Transverse colon (tissue), 4 donors: Measurements from ENCODE around the gene GNA15. TPM values are rescaled to one million over a fixed set of nuclear protein-coding genes. Genes with fewer than 3 reads are reported as not detected.

ENCODE experiments used
- DNase-seq: peaks from one replicate; pipeline ENCODE4 v3.0.0-alpha.2; 2019
- H3K27ac ChIP-seq, 4 donors: fragments of 200-600 bp; sonication (generic); 2 replicates each; pipeline ENCODE4 v1.5.1; 2016 to 2018; ENCODE audit warnings: inconsistent platforms in 4 of 4
- H3K27me3 ChIP-seq: fragments of 200-600 bp; sonication (generic); 2 replicates; pipeline ENCODE4 v1.5.1; 2017; ENCODE audit warnings: inconsistent platforms
- H3K36me3 ChIP-seq, 4 donors: fragments of 200-600 bp; sonication (generic); 2 replicates each; pipeline ENCODE4 v1.5.1; 2017 to 2019; ENCODE audit warnings: inconsistent platforms in 4 of 4
- H3K4me1 ChIP-seq, 4 donors: fragments of 200-600 bp; sonication (generic); 2 replicates each; pipeline ENCODE4 v1.5.1; 2017 to 2020; ENCODE audit warnings: inconsistent platforms in 4 of 4
- H3K4me3 ChIP-seq, 4 donors: fragments of 200-600 bp; sonication (generic); 1 replicate in 1 of 4; 2 replicates in 3 of 4; pipeline versions ENCODE4 v1.5.1 to v1.6.1; 2017 to 2019; ENCODE audit warnings: inconsistent platforms in 4 of 4
- H3K9me3 ChIP-seq, 2 donors: fragments of 200-600 bp; sonication (generic); 2 replicates each; pipeline ENCODE4 v1.5.1; 2017 to 2019; ENCODE audit warnings: inconsistent platforms in 2 of 2
- CTCF ChIP-seq, 5 experiments: fragments of 200-600 bp in 3 of 5; fragments of 450-650 bp in 2 of 5; sonication (generic) in 3 of 5; IDR thresholded peaks; 1 replicate in 2 of 5; 2 replicates in 3 of 5; pipeline ENCODE4 v1.5.1; 2016 to 2017; ENCODE audit warnings: antibody characterized with exemption in 5 of 5, inconsistent platforms in 3 of 5, mild to moderate bottlenecking in 2 of 5, moderate library complexity in 1 of 5
- EP300 ChIP-seq: sonication (generic); formaldehyde crosslinking; IDR thresholded peaks from one replicate; pipeline ENCODE4 v1.6.1; 2017; ENCODE audit warnings: antibody characterized with exemption, low read depth
- POLR2A ChIP-seq: fragments of 450-650 bp; IDR thresholded peaks from one replicate; pipeline ENCODE4 v1.6.1; 2016; ENCODE audit warnings: antibody characterized with exemption, mild to moderate bottlenecking, moderate library complexity
- POLR2AphosphoS5 ChIP-seq, 3 donors: sonication (generic); formaldehyde crosslinking; IDR thresholded peaks; one replicate each; pipeline ENCODE4 v1.6.1; 2016; ENCODE audit warnings: antibody characterized with exemption in 3 of 3
- WGBS, 2 donors: methylation state at CpG; one replicate each; pipeline ENCODE4 v1.1.5; 2018; ENCODE audit warnings: low coverage in 1 of 2; 5-methylcytosine and 5-hydroxymethylcytosine counted together
- in situ Hi-C, 4 donors: fragments of 200-750 bp; cut with MboI; loops; one replicate each; pipeline versions ENCODE4 v1.15.0 to v1.15.1; 2017; ENCODE audit warnings: low sequenced_read_pairs in 3 of 4, low pct_ligation_motif_present in 1 of 4, low pct_unique_long_range_greater_than_20kb in 1 of 4
- intact Hi-C: fragments of 100-400 bp; cut with DNase I; formaldehyde crosslinking; loops from one replicate; pipeline ENCODE4 v1.15.1; 2023; ENCODE audit warnings: low total_unique reads
- total RNA-seq, 4 donors: library from RNA; depleted of rRNA; stranded (reverse); fragments of >200 nt; gene quantifications; one replicate each; pipeline ENCODE4 v1.1.0, GENCODE V29; 2016

The GNA15 gene
- total RNA-seq, 4 donors from 2014 or later: 1.9 to 2.2 TPM; not detected in 2

- H3K36me3 ChIP-seq: peaks cover 0 to 10% (median 0%) of the 10 kb centered on the region in 4 donors
- TF ChIP-seq POLR2AphosphoS5 (IDR thresholded peaks at IDR 0.05): no peak
- no peak for TF ChIP-seq EP300
- no peak for TF ChIP-seq CTCF (IDR thresholded peaks at IDR 0.05)
- no peak for TF ChIP-seq POLR2A
- H3K27ac ChIP-seq: no peak overlapping the region
- intact Hi-C loops (no loop called here), in situ Hi-C loops (no loop called here)
- peaks cover 0 to 2% (median under 1%) of the 10 kb centered on the region in 4 donors for H3K4me1 ChIP-seq
- H3K9me3 ChIP-seq: no peaks in the 10 kb centered on the region
- DNase-seq: no peak
- 90% methylated on average over 50 of the region's 59 CpGs; no CpG with 5 or more reads in 1 of the 2 donors for WGBS, 2 donors
- H3K27me3 ChIP-seq: no peaks in the 10 kb centered on the region
- no peak overlapping the region for H3K4me3 ChIP-seq
Observed at GRCh38 chr19:3113100-3114017, 22.5 kb upstream of the GNA15 start.

GRCh38 chr19:3114018-3114726 is 21.7 kb upstream of the GNA15 start:
- H3K36me3 ChIP-seq: peaks cover 0 to 16% (median 0%) of the 10 kb centered on the region in 4 donors
- in situ Hi-C loops: no loop called here

GRCh38 chr19:3114811-3115210 is 21.0 kb upstream of the GNA15 start:
- Histone ChIP-seq H3K9me3 (no peaks in the 10 kb centered on the region), H3K4me1 (no peaks in the 10 kb centered on the region), H3K27ac (no peak overlapping the region), H3K36me3 (peaks cover 0 to 19% (median 0%) of the 10 kb centered on the region in 4 donors), H3K4me3 (no peak overlapping the region), H3K27me3 (no peaks in the 10 kb centered on the region)
- intact Hi-C loops (no loop called here), in situ Hi-C loops (no loop called here)
- TF ChIP-seq POLR2AphosphoS5 (IDR thresholded peaks at IDR 0.05): no peak
- no peak for TF ChIP-seq EP300
- no peak for TF ChIP-seq POLR2A
- no peak for TF ChIP-seq CTCF (IDR thresholded peaks at IDR 0.05)
- WGBS, 2 donors: 95% methylated on average over 29 of the region's 29 CpGs; no CpG with 5 or more reads in 1 of the 2 donors
- no peak for DNase-seq

More at GRCh38 chr19:3114018-3114726, 21.7 kb upstream of the GNA15 start:
- Histone ChIP-seq H3K4me1 (no peaks in the 10 kb centered on the region), H3K4me3 (no peak overlapping the region), H3K27ac (no peak overlapping the region), H3K9me3 (no peaks in the 10 kb centered on the region), H3K27me3 (no peaks in the 10 kb centered on the region)
- TF ChIP-seq POLR2AphosphoS5 (IDR thresholded peaks at IDR 0.05) (no peak), POLR2A (no peak), EP300 (no peak), CTCF (IDR thresholded peaks at IDR 0.05) (no peak)
- no peak for DNase-seq
- WGBS, 2 donors: 86% methylated on average over 28 of the region's 31 CpGs; no CpG with 5 or more reads in 1 of the 2 donors
- intact Hi-C loops: no loop called here

GRCh38 chr19:3115411-3115810 is 20.4 kb upstream of the GNA15 start:
- H3K27me3 ChIP-seq: no peaks in the 10 kb centered on the region
- TF ChIP-seq EP300 (no peak), POLR2AphosphoS5 (IDR thresholded peaks at IDR 0.05) (no peak), CTCF (IDR thresholded peaks at IDR 0.05) (no peak), POLR2A (no peak)
- no peak overlapping the region for H3K4me3 ChIP-seq
- in situ Hi-C loops (no loop called here), intact Hi-C loops (no loop called here)
- 79% methylated on average over 12 of the region's 12 CpGs; no CpG with 5 or more reads in 1 of the 2 donors for WGBS, 2 donors
- H3K9me3 ChIP-seq: no peaks in the 10 kb centered on the region
- H3K27ac ChIP-seq: no peak overlapping the region
- H3K36me3 ChIP-seq: peaks cover 0 to 19% (median 0%) of the 10 kb centered on the region in 4 donors
- H3K4me1 ChIP-seq: no peaks in the 10 kb centered on the region
- DNase-seq: no peak
